OCI-LY3 (cell line): ENCODE data around the gene ATP6V0C.

Experiments
- EZH2phosphoT487 ChIP-seq: fragments of 200-600 bp; shearing (Covaris generic); IDR thresholded peaks from 2 replicates; pipeline ENCODE4 v1.6.1; 2018; ENCODE audit warnings: antibody characterized with exemption, mixed run types, low read depth
- TF ChIP-seq, protein P1 (sequence below): fragments of 200-600, 300-600 bp; sonication (generic); IDR thresholded peaks from 2 replicates; pipeline ENCODE4 v1.5.1; 2014; ENCODE audit warnings: antibody characterized with exemption, low read length, low read depth

DNA sequence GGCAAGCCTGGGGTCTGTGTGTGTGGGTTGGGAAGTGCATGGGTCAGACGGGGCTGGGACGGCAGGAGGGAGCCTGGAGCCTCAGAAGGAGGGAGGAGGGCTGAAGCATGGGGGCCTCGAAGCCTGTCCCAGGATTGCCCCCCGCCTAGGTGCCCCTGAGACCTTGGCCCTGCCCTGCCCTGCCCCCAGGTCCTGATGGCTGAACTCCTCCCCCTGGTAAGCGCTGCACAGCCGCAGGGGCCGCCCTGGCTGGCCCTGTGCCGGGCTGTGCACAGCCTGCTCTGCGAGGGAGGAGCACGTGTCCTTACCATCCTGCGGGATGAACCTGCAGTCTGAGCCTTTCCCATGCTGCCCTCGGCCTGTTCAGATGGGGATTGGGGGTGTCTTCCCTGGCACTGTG is 49.4 kb upstream of the ATP6V0C start:
- TF ChIP-seq, protein P1, sequence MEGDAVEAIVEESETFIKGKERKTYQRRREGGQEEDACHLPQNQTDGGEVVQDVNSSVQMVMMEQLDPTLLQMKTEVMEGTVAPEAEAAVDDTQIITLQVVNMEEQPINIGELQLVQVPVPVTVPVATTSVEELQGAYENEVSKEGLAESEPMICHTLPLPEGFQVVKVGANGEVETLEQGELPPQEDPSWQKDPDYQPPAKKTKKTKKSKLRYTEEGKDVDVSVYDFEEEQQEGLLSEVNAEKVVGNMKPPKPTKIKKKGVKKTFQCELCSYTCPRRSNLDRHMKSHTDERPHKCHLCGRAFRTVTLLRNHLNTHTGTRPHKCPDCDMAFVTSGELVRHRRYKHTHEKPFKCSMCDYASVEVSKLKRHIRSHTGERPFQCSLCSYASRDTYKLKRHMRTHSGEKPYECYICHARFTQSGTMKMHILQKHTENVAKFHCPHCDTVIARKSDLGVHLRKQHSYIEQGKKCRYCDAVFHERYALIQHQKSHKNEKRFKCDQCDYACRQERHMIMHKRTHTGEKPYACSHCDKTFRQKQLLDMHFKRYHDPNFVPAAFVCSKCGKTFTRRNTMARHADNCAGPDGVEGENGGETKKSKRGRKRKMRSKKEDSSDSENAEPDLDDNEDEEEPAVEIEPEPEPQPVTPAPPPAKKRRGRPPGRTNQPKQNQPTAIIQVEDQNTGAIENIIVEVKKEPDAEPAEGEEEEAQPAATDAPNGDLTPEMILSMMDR: no peak
- TF ChIP-seq EZH2phosphoT487: no peak
